KOPT-K1 (cell line): ENCODE measurements around the gene INPP5E.

ENCODE experiments used
- H3K27ac ChIP-seq: fragments of 200-600 bp; sonication (generic); 2 replicates; pipeline ENCODE4 v1.5.1; 2016; ENCODE audit warnings: antibody characterized with exemption, mild to moderate bottlenecking, low read depth, low read length; ENCODE audit not compliant: poor library complexity, severe bottlenecking
- H3K36me3 ChIP-seq: fragments of 200-600 bp; sonication (generic); 2 replicates; pipeline ENCODE4 v1.5.1; 2017; ENCODE audit warnings: antibody characterized with exemption, mild to moderate bottlenecking, low read length, moderate library complexity; ENCODE audit not compliant: insufficient read depth
- H3K9me3 ChIP-seq: fragments of 200-600 bp; sonication (generic); 2 replicates; pipeline ENCODE4 v1.5.1; 2017; ENCODE audit warnings: antibody characterized with exemption, low read length, mild to moderate bottlenecking; ENCODE audit not compliant: insufficient read depth, poor library complexity, severe bottlenecking

INPP5E gene

GRCh38 chr9:136476369-136477150 lies 36.9 kb upstream of the INPP5E start:
- peaks cover 84% of the 10 kb centered on the region for H3K36me3 ChIP-seq
- H3K27ac ChIP-seq: no peak overlapping the region
- H3K9me3 ChIP-seq: no peaks in the 10 kb centered on the region

GRCh38 chr9:136474974-136475865 lies 35.6 kb upstream of the INPP5E start:
- Histone ChIP-seq H3K9me3 (no peaks in the 10 kb centered on the region), H3K27ac (no peak overlapping the region), H3K36me3 (peaks cover 97% of the 10 kb centered on the region)

GRCh38 chr9:136474021-136474640 lies 34.5 kb upstream of the INPP5E start:
- Histone ChIP-seq H3K36me3 (peaks cover 99% of the 10 kb centered on the region), H3K9me3 (no peaks in the 10 kb centered on the region), H3K27ac (no peak overlapping the region)

GRCh38 chr9:136473354-136473721 lies 33.7 kb upstream of the INPP5E start:
- H3K36me3 ChIP-seq: peaks cover 99% of the 10 kb centered on the region
- H3K27ac ChIP-seq: no peak overlapping the region
- no peaks in the 10 kb centered on the region for H3K9me3 ChIP-seq

DNA sequence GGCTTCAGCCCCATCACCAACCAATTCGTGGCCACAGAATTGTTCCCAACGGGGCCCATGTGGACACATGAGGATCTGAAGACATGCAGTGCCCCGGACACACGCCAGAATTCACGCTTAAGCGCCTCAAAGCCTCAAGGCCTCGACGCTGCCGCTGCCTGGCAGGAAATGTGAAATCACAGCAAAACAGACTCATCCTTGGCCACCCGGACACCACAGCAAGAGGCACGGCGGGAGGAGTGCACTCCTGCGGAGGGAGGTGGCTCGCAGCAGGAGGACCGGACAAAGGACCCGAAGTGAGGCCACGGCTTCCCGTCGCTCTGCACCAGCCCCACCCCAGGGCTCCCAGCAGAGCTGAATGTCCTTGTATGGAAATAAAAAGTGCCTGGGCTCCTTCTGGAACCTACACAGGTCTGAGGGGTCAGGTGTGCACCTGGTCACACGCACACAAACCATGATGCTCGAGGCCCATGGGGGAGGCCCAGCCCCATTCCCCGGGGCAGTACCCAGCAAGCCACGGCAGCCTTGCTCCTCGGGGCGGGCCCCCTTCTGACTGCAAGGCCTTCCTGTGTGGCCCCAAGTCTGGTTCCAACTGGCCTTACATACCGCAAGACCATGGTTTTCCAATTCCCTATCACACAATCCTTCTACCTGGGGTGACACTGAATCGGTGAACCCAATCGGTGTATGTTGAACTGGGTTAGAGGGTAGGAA lies 33.2 kb upstream of the INPP5E start:
- no peaks in the 10 kb centered on the region for H3K9me3 ChIP-seq

GRCh38 chr9:136471802-136472487 lies 32.3 kb upstream of the INPP5E start:
- Histone ChIP-seq H3K27ac (no peak overlapping the region), H3K36me3 (peaks cover 99% of the 10 kb centered on the region), H3K9me3 (no peaks in the 10 kb centered on the region)

More for the DNA sequence above, 33.2 kb upstream of the INPP5E start:
- Histone ChIP-seq H3K27ac (no peak overlapping the region), H3K36me3 (peaks cover 99% of the 10 kb centered on the region)

GRCh38 chr9:136470792-136471469 lies 31.3 kb upstream of the INPP5E start:
- Histone ChIP-seq H3K27ac (no peak overlapping the region), H3K36me3 (peaks cover 99% of the 10 kb centered on the region)

DNA sequence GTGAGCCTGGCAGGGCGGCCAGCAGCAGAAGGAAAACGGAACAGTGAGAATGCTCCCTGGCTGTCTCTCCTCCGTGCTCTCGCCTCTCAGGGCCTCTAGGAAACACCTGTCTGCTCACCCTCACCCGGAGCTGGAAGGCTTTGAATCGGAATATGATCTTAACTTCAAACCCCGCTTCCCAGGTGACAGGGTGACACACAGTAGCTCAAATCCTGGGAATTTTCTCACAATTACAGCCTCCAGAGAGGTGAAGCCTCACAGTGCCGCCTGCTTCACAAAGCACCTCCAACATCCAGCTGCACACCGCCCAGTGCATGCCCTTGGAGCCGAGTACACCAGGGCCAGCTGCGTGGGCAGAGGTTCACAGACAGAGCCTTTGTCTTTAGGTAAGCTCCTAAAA lies 30.7 kb upstream of the INPP5E start:
- Histone ChIP-seq H3K27ac (no peak overlapping the region), H3K36me3 (peaks cover 99% of the 10 kb centered on the region), H3K9me3 (no peaks in the 10 kb centered on the region)

More at GRCh38 chr9:136470792-136471469, 31.3 kb upstream of the INPP5E start:
- no peaks in the 10 kb centered on the region for H3K9me3 ChIP-seq

- no peak overlapping the region for H3K27ac ChIP-seq
- peaks cover 99% of the 10 kb centered on the region for H3K36me3 ChIP-seq
- H3K9me3 ChIP-seq: no peaks in the 10 kb centered on the region
Observed at GRCh38 chr9:136467766-136468165, 28.1 kb upstream of the INPP5E start.

GRCh38 chr9:136466155-136466541 lies 26.5 kb upstream of the INPP5E start:
- H3K27ac ChIP-seq: no peak overlapping the region
- peaks cover 98% of the 10 kb centered on the region for H3K36me3 ChIP-seq
- no peaks in the 10 kb centered on the region for H3K9me3 ChIP-seq

DNA sequence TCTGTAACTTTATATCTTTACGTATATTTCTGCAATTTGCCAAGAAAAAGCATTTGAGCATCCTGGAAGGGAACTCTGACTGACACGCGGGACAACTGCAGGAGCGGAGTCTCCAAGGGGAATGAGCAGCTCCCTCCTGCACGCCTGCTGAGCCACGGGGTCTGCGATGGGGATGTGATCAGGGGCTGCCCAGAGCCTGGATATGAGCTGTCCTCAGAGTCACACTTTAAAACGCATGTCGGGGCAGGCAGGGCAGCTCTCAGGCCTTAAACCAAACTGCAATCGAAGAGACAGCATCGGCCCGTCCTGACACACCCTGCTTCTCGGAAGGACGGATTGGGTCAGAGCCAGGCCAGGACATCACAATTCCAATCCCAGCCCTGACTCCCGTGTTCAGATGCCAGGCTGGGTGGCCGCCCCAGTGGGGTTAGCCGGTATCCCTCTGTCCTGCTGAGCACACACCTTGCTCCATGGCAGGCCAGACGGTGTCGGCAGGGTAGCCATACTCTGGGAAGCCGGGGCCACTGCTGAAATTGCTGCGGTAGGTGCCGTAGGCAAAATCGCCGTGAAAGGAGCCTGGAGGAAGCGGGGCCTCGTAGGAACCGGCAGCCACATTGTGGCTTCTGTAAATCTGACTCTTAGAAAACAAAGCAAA lies 26.0 kb upstream of the INPP5E start:
- Histone ChIP-seq H3K9me3 (no peaks in the 10 kb centered on the region), H3K27ac (no peak overlapping the region), H3K36me3 (peaks cover 98% of the 10 kb centered on the region)

DNA sequence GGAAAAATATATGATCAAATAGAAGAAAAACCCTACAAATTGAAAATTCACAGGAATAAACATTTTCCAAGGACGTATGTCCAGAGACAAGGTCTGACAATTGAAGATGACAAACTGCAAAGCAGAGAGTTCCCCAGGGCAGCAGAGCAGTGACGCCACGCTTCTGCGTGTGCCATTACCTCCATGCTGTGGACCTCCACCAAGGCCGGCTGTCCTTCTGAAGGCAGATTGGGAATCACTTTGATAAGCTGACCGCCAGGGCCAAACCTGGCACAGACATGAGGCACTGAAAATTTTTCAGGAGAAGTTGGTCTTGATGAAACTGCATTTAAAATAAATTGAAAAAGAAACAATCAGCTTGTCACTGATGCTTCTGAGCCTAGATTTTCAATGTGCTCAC lies 24.6 kb upstream of the INPP5E start:
- Histone ChIP-seq H3K9me3 (no peaks in the 10 kb centered on the region), H3K27ac (no peak overlapping the region), H3K36me3 (peaks cover 96% of the 10 kb centered on the region)

- Histone ChIP-seq H3K36me3 (peaks cover 96% of the 10 kb centered on the region), H3K27ac (no peak overlapping the region), H3K9me3 (no peaks in the 10 kb centered on the region)
Observed at GRCh38 chr9:136463578-136463977, 23.9 kb upstream of the INPP5E start.
